Measurements from ENCODE around the gene SVIP. TPM values are rescaled to one million over a fixed set of nuclear protein-coding genes. Genes with fewer than 3 reads are reported as not detected.

The SVIP gene
- total and polyA plus RNA-seq, 5 donors = 20.2 to 53.5 (median 36.5) TPM

- Histone ChIP-seq H3K27ac (ENCODE audit: low read length) (no peak overlapping the region), H3K9me3 (ENCODE audit: control insufficient read depth, low read length) (no peaks in the 10 kb centered on the region), H3K4me1 (ENCODE audit: control insufficient read depth, insufficient read depth, low read length) (no peaks in the 10 kb centered on the region), H3K27me3 (ENCODE audit: control insufficient read depth, insufficient read depth) (no peaks in the 10 kb centered on the region), H3K4me3 (ENCODE audit: low read length) (no peak overlapping the region)
- 28% methylated on average over 3 of the region's 3 CpGs for WGBS
- ATAC-seq = peak; percentile 52 to 55
- intact Hi-C loops (cut with DNase I) = no loop called here
- no peak for DNase-seq
Measured at GRCh38 chr11:22792497-22792896, 37.1 kb downstream of the SVIP start.

- Histone ChIP-seq H3K27me3 (ENCODE audit: control insufficient read depth, insufficient read depth) (no peaks in the 10 kb centered on the region), H3K4me1 (ENCODE audit: control insufficient read depth, insufficient read depth, low read length) (no peaks in the 10 kb centered on the region), H3K4me3 (ENCODE audit: low read length) (no peak overlapping the region), H3K9me3 (ENCODE audit: control insufficient read depth, low read length) (no peaks in the 10 kb centered on the region), H3K27ac (ENCODE audit: low read length) (no peak overlapping the region)
- ATAC-seq = no peak
- WGBS = 26% methylated on average over 9 of the region's 9 CpGs
- intact Hi-C loops (cut with DNase I) = loop anchor here in 3 of 4 donors (5.0 kb wide), 2 partner anchors 450 to 455 kb away; partner anchors contain the start of gene SLC17A6 (in 1 of the 3)
- no peak for DNase-seq
Measured at GRCh38 chr11:22787551-22788162, 41.9 kb downstream of the SVIP start.

GRCh38 chr11:22787055-22787454 lies 42.5 kb downstream of the SVIP start:
- no peak for DNase-seq
- ATAC-seq = no peak
- intact Hi-C loops (cut with DNase I) = loop anchor here in 3 of 4 donors (5.0 kb wide), 2 partner anchors 450 to 455 kb away; partner anchors contain the start of gene SLC17A6 (in 1 of the 3)
- no peak overlapping the region for H3K27ac ChIP-seq (ENCODE audit: low read length)
- no peak overlapping the region for H3K4me3 ChIP-seq (ENCODE audit: low read length)
- H3K4me1 ChIP-seq (ENCODE audit: control insufficient read depth, insufficient read depth, low read length) = no peaks in the 10 kb centered on the region
- 72% methylated on average over 2 of the region's 2 CpGs for WGBS
- H3K27me3 ChIP-seq (ENCODE audit: control insufficient read depth, insufficient read depth) = no peaks in the 10 kb centered on the region
- no peaks in the 10 kb centered on the region for H3K9me3 ChIP-seq (ENCODE audit: control insufficient read depth, low read length)

- WGBS = 87% methylated on average over 3 of the region's 3 CpGs
- DNase-seq = no peak
- H3K27ac ChIP-seq (ENCODE audit: low read length) = no peak overlapping the region
- no peak overlapping the region for H3K4me3 ChIP-seq (ENCODE audit: low read length)
- no peaks in the 10 kb centered on the region for H3K27me3 ChIP-seq (ENCODE audit: control insufficient read depth, insufficient read depth)
- no peaks in the 10 kb centered on the region for H3K4me1 ChIP-seq (ENCODE audit: control insufficient read depth, insufficient read depth, low read length)
- intact Hi-C loops (cut with DNase I) = loop anchor here in 3 of 4 donors (5.0 kb wide), 2 partner anchors 449 to 454 kb away; partner anchors contain the start of gene SLC17A6 (in 1 of the 3)
- ATAC-seq = no peak
- H3K9me3 ChIP-seq (ENCODE audit: control insufficient read depth, low read length) = no peaks in the 10 kb centered on the region
Measured at GRCh38 chr11:22786475-22786874, 43.1 kb downstream of the SVIP start.

- ATAC-seq = no peak
- intact Hi-C loops (cut with DNase I) = loop anchor here in 3 of 4 donors (5.0 kb wide), 2 partner anchors 448 to 453 kb away; partner anchors contain the start of gene SLC17A6 (in 1 of the 3)
- no peaks in the 10 kb centered on the region for H3K4me1 ChIP-seq (ENCODE audit: control insufficient read depth, insufficient read depth, low read length)
Measured at GRCh38 chr11:22785251-22785650, 44.4 kb downstream of the SVIP start.

GRCh38 chr11:22780952-22781593 lies 48.5 kb downstream of the SVIP start:
- 45% methylated on average over 3 of the region's 3 CpGs for WGBS
- Histone ChIP-seq H3K27me3 (ENCODE audit: control insufficient read depth, insufficient read depth) (no peaks in the 10 kb centered on the region), H3K27ac (ENCODE audit: low read length) (no peak overlapping the region), H3K9me3 (ENCODE audit: control insufficient read depth, low read length) (no peaks in the 10 kb centered on the region), H3K4me1 (ENCODE audit: control insufficient read depth, insufficient read depth, low read length) (no peaks in the 10 kb centered on the region), H3K4me3 (ENCODE audit: low read length) (no peak overlapping the region)
- no peak for DNase-seq
- ATAC-seq = no peak
- intact Hi-C loops (cut with DNase I) = no loop called here

More at GRCh38 chr11:22785251-22785650, 44.4 kb downstream of the SVIP start:
- Histone ChIP-seq H3K9me3 (ENCODE audit: control insufficient read depth, low read length) (no peaks in the 10 kb centered on the region), H3K27me3 (ENCODE audit: control insufficient read depth, insufficient read depth) (no peaks in the 10 kb centered on the region), H3K4me3 (ENCODE audit: low read length) (no peak overlapping the region), H3K27ac (ENCODE audit: low read length) (no peak overlapping the region)
- DNase-seq = no peak

- ATAC-seq = no peak
- H3K4me1 ChIP-seq (ENCODE audit: control insufficient read depth, insufficient read depth, low read length) = no peaks in the 10 kb centered on the region
- no peak for DNase-seq
- H3K4me3 ChIP-seq (ENCODE audit: low read length) = no peak overlapping the region
- intact Hi-C loops (cut with DNase I) = no loop called here
- no peaks in the 10 kb centered on the region for H3K9me3 ChIP-seq (ENCODE audit: control insufficient read depth, low read length)
- H3K27ac ChIP-seq (ENCODE audit: low read length) = no peak overlapping the region
- WGBS = 91% methylated on average over 5 of the region's 5 CpGs
- no peaks in the 10 kb centered on the region for H3K27me3 ChIP-seq (ENCODE audit: control insufficient read depth, insufficient read depth)
Measured at GRCh38 chr11:22779850-22780249, 49.8 kb downstream of the SVIP start.

GRCh38 chr11:22778642-22779041 lies 51.0 kb downstream of the SVIP start:
- no peak for DNase-seq
- Histone ChIP-seq H3K4me3 (ENCODE audit: low read length) (no peak overlapping the region), H3K27me3 (ENCODE audit: control insufficient read depth, insufficient read depth) (no peaks in the 10 kb centered on the region), H3K4me1 (ENCODE audit: control insufficient read depth, insufficient read depth, low read length) (no peaks in the 10 kb centered on the region), H3K27ac (ENCODE audit: low read length) (no peak overlapping the region), H3K9me3 (ENCODE audit: control insufficient read depth, low read length) (no peaks in the 10 kb centered on the region)
- no peak for ATAC-seq
- intact Hi-C loops (cut with DNase I) = no loop called here

- no peak for ATAC-seq
- Histone ChIP-seq H3K27me3 (ENCODE audit: control insufficient read depth, insufficient read depth) (no peaks in the 10 kb centered on the region), H3K9me3 (ENCODE audit: control insufficient read depth, low read length) (no peaks in the 10 kb centered on the region), H3K4me1 (ENCODE audit: control insufficient read depth, insufficient read depth, low read length) (no peaks in the 10 kb centered on the region), H3K27ac (ENCODE audit: low read length) (no peak overlapping the region), H3K4me3 (ENCODE audit: low read length) (no peak overlapping the region)
- 75% methylated on average over 5 of the region's 5 CpGs for WGBS
- no peak for DNase-seq
- intact Hi-C loops (cut with DNase I) = no loop called here
Measured at GRCh38 chr11:22775248-22775647, 54.4 kb downstream of the SVIP start.

- H3K27me3 ChIP-seq (ENCODE audit: control insufficient read depth, insufficient read depth) = no peaks in the 10 kb centered on the region
- H3K4me1 ChIP-seq (ENCODE audit: control insufficient read depth, insufficient read depth, low read length) = no peaks in the 10 kb centered on the region
- intact Hi-C loops (cut with DNase I) = no loop called here
- ATAC-seq = no peak
- WGBS = 87% methylated on average over 2 of the region's 2 CpGs
- no peak overlapping the region for H3K4me3 ChIP-seq (ENCODE audit: low read length)
- H3K27ac ChIP-seq (ENCODE audit: low read length) = no peak overlapping the region
- DNase-seq = no peak
- H3K9me3 ChIP-seq (ENCODE audit: control insufficient read depth, low read length) = no peaks in the 10 kb centered on the region
Measured at GRCh38 chr11:22774716-22775115, 54.9 kb downstream of the SVIP start.

GRCh38 chr11:22769081-22769480 lies 60.5 kb downstream of the SVIP start:
- ATAC-seq = no peak
- H3K4me1 ChIP-seq (ENCODE audit: control insufficient read depth, insufficient read depth, low read length) = no peaks in the 10 kb centered on the region
- intact Hi-C loops (cut with DNase I) = no loop called here
- DNase-seq = no peak
- no peak overlapping the region for H3K4me3 ChIP-seq (ENCODE audit: low read length)
- H3K27me3 ChIP-seq (ENCODE audit: control insufficient read depth, insufficient read depth) = no peaks in the 10 kb centered on the region
- 93% methylated on average over 1 of the region's 1 CpG for WGBS
- H3K9me3 ChIP-seq (ENCODE audit: control insufficient read depth, low read length) = no peaks in the 10 kb centered on the region
- no peak overlapping the region for H3K27ac ChIP-seq (ENCODE audit: low read length)

All from right cardiac atrium (tissue), 5 donors.